ELF-1 (cell line): ENCODE data around the gene DCC.
A peak's percentile ranks its signal among the peaks of the same experiment; 100 is the strongest.

ENCODE experiments used
- DNase-seq: peaks from one replicate; pipeline ENCODE4 v3.0.0-alpha.2; 2016; ENCODE audit warnings: low read depth, low spot score

Gene DCC

GRCh38 chr18:52682260-52682659 is 342.3 kb downstream of the DCC start:
- DNase-seq = no peak

- no peak for DNase-seq
Measured at GRCh38 chr18:52685316-52685715, 345.3 kb downstream of the DCC start.

GRCh38 chr18:52691841-52692240 is 351.8 kb downstream of the DCC start:
- no peak for DNase-seq

- DNase-seq = no peak
Measured at GRCh38 chr18:52694804-52695203, 354.8 kb downstream of the DCC start.

GRCh38 chr18:52700116-52700515 is 360.1 kb downstream of the DCC start:
- no peak for DNase-seq

GRCh38 chr18:52700816-52701215 is 360.8 kb downstream of the DCC start:
- DNase-seq = no peak

- no peak for DNase-seq
Measured at GRCh38 chr18:52701219-52701935, 361.4 kb downstream of the DCC start.

GRCh38 chr18:52715421-52715820 is 375.4 kb downstream of the DCC start:
- DNase-seq = peak; percentile 27

- peak; percentile 64 for DNase-seq
Measured at GRCh38 chr18:52715991-52716390, 376.0 kb downstream of the DCC start.

GRCh38 chr18:52716973-52717372 is 377.0 kb downstream of the DCC start:
- no peak for DNase-seq

GRCh38 chr18:52722904-52723303 is 382.9 kb downstream of the DCC start:
- DNase-seq = no peak

- DNase-seq = no peak
Measured at GRCh38 chr18:52723550-52723970, 383.6 kb downstream of the DCC start.

GRCh38 chr18:52730972-52731619 is 391.1 kb downstream of the DCC start:
- no peak for DNase-seq

GRCh38 chr18:52738946-52739345 is 398.9 kb downstream of the DCC start:
- no peak for DNase-seq

GRCh38 chr18:52746986-52747385 is 407.0 kb downstream of the DCC start:
- no peak for DNase-seq

- no peak for DNase-seq
Measured at GRCh38 chr18:52747869-52748268, 407.9 kb downstream of the DCC start.

GRCh38 chr18:52748343-52748742 is 408.3 kb downstream of the DCC start:
- no peak for DNase-seq

GRCh38 chr18:52749542-52749941 is 409.5 kb downstream of the DCC start:
- no peak for DNase-seq

GRCh38 chr18:52750995-52751394 is 411.0 kb downstream of the DCC start:
- DNase-seq = no peak

GRCh38 chr18:52764316-52764715 is 424.3 kb downstream of the DCC start:
- no peak for DNase-seq

- DNase-seq = no peak
Measured at GRCh38 chr18:52766002-52766545, 426.1 kb downstream of the DCC start.

- no peak for DNase-seq
Measured at GRCh38 chr18:52781113-52781512, 441.1 kb downstream of the DCC start.

- no peak for DNase-seq
Measured at GRCh38 chr18:52791321-52791720, 451.3 kb downstream of the DCC start.
